Measurements from ENCODE around the gene RAD51D.

GRCh38 chr17:35163886-35164285 lies 44.2 kb upstream of the RAD51D start:
- TF ChIP-seq EZH2 (IDR thresholded peaks at IDR 0.05; ENCODE audit: borderline replicate concordance, insufficient read depth, low read length, poor library complexity, severe bottlenecking), result no peak
- TF ChIP-seq, protein P1, sequence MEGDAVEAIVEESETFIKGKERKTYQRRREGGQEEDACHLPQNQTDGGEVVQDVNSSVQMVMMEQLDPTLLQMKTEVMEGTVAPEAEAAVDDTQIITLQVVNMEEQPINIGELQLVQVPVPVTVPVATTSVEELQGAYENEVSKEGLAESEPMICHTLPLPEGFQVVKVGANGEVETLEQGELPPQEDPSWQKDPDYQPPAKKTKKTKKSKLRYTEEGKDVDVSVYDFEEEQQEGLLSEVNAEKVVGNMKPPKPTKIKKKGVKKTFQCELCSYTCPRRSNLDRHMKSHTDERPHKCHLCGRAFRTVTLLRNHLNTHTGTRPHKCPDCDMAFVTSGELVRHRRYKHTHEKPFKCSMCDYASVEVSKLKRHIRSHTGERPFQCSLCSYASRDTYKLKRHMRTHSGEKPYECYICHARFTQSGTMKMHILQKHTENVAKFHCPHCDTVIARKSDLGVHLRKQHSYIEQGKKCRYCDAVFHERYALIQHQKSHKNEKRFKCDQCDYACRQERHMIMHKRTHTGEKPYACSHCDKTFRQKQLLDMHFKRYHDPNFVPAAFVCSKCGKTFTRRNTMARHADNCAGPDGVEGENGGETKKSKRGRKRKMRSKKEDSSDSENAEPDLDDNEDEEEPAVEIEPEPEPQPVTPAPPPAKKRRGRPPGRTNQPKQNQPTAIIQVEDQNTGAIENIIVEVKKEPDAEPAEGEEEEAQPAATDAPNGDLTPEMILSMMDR (IDR thresholded peaks at IDR 0.05; ENCODE audit: poor library complexity, severe bottlenecking), result no peak
- TF ChIP-seq RAD21 (conservative IDR thresholded peaks at IDR 0.05), result no peak

Data from neural cell (in vitro differentiated cells).